GM12872 (cell line): ENCODE results near the gene IRF2BPL.

Experiments used
- CTCF ChIP-seq: IDR thresholded peaks from 3 replicates; pipeline ENCODE4 v1.5.1; 2011; ENCODE audit warnings: low read depth, mild to moderate bottlenecking, low read length, moderate library complexity; ENCODE audit not compliant: insufficient read depth

The IRF2BPL gene

GRCh38 chr14:77011245-77011644, 17.3 kb downstream of the IRF2BPL start:
- TF ChIP-seq CTCF, result no peak

DNA sequence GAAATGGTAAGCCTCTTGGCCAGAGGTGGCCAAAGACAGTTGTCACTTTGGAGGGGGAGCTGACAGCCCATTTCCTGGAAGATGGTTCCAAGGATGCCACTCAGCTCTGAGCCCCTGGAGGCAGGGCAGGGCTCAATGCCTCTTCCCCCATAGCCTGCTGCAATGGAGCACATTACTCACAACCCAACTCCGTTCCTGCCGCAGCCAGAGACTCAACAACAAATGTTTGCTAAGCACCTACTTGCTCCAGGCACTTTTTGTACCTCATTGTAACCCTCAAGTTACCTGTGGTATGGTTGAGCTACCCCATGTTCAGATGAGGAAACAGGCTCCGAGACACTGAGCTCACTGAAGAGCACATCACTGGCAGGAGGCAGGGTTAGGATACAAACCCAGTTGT, 19.5 kb downstream of the IRF2BPL start:
- TF ChIP-seq CTCF, result no peak

DNA sequence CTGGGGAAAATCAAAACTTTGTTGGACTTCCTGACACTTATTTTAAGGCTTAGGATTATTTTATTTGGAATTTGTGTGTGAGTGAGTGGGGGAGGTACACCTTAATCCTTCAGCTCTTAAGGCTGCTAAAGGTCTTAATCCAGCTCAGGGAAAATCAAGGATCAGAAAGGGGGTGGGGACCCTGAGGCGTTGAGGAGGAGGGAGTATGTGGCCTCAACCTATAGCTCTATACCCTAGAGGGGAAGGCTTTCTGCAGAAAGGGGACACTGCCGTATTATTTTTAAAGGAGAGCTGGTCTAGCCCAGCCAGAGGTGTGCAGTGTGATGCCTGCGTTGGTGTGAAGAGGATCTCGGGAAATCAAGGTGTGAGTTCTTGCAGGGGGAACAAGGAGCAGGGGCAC, 20.0 kb downstream of the IRF2BPL start:
- TF ChIP-seq CTCF, result no peak

DNA sequence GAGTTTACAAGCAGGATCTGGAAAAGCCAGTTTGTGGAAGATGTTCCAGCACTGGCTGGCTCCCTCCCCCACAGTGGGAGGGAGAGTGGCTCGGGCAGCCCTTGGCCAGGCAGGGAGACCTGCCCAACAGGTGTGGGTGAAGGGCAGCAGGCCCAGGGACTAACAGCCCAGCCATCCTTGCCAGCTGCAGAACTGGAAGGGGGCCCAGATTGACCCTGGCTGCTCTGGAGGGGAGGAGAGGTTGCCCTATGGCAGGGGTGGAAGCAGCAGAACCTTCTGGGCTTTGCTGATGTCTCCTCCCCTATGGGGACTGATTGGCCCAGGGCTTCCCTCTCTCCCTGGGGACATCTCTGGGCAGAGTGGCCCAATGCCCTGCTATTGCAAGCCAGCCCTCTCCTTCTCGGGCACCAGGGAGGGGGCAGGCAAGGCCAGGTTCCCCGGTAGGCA, 20.5 kb downstream of the IRF2BPL start:
- no peak for TF ChIP-seq CTCF

- no peak for TF ChIP-seq CTCF
Measured at GRCh38 chr14:77007183-77007974, 21.1 kb downstream of the IRF2BPL start.

- no peak for TF ChIP-seq CTCF
Measured at GRCh38 chr14:77006132-77006531, 22.4 kb downstream of the IRF2BPL start.

GRCh38 chr14:77005559-77005958, 22.9 kb downstream of the IRF2BPL start:
- TF ChIP-seq CTCF, result no peak
